WTC11 (cell line): Measurements from ENCODE around the gene DOCK8. TPM values are rescaled to one million over a fixed set of nuclear protein-coding genes. Genes with fewer than 3 reads are reported as not detected.

Source experiments
- ATAC-seq: fragments of 200-7000 bp; cut with Tn5 transposase; 2 replicates; pipeline ENCODE4 v1.10.0; 2021; ENCODE audit warnings: mild to moderate bottlenecking, moderate library complexity
- CTCF ChIA-PET: fragments of 300-600 bp; sonication (Branson Sonifier 250); formaldehyde crosslinking; loops from one replicate; lab custom pipeline; 2021; ENCODE audit warnings: antibody characterized with exemption; lab: Charles Lee
- POLR2A ChIA-PET: fragments of 350-600 bp; sonication (Branson Sonifier 250); formaldehyde crosslinking; loops from one replicate; lab custom pipeline; 2021; ENCODE audit warnings: antibody characterized with exemption; lab: Charles Lee
- DNase-seq: peaks from one replicate; pipeline ENCODE4 v3.0.0; 2021; ENCODE audit warnings: low spot score
- H3K27ac Mint-ChIP-seq: 2 replicates; pipeline ENCODE4 v1.8.0; 2021; ENCODE audit warnings: mixed read lengths
- H3K27me3 Mint-ChIP-seq: 2 replicates; pipeline ENCODE4 v1.8.0; 2021; ENCODE audit warnings: low read depth, mild to moderate bottlenecking, moderate library complexity, mixed read lengths
- H3K36me3 Mint-ChIP-seq: 2 replicates; pipeline ENCODE4 v1.8.0; 2021; ENCODE audit warnings: mixed read lengths
- H3K4me1 Mint-ChIP-seq: 2 replicates; pipeline ENCODE4 v1.8.0; 2022; ENCODE audit warnings: mixed read lengths
- H3K4me3 Mint-ChIP-seq: 2 replicates; pipeline ENCODE4 v1.8.0; 2021; ENCODE audit warnings: mild to moderate bottlenecking, moderate library complexity, mixed read lengths
- H3K9me3 Mint-ChIP-seq: 2 replicates; pipeline ENCODE4 v1.8.0; 2021; ENCODE audit warnings: mixed read lengths
- ATF1 ChIP-seq: sonication (generic); formaldehyde crosslinking; IDR thresholded peaks from 2 replicates; pipeline ENCODE4 v1.8.1; 2023; ENCODE audit warnings: mild to moderate bottlenecking, moderate library complexity, missing genetic modification reagents
- ATF2 ChIP-seq: sonication (generic); formaldehyde crosslinking; IDR thresholded peaks from 2 replicates; pipeline ENCODE4 v1.8.1; 2022; ENCODE audit warnings: low read depth, missing genetic modification reagents, borderline replicate concordance
- E2F1 ChIP-seq: sonication (generic); formaldehyde crosslinking; IDR thresholded peaks from 2 replicates; pipeline ENCODE4 v1.8.0; 2022; ENCODE audit warnings: mild to moderate bottlenecking, missing genetic modification reagents
- EMX1 ChIP-seq: fragments of 250-450 bp; sonication (Bioruptor Pico); IDR thresholded peaks from 2 replicates; pipeline ENCODE4 v1.8.0; 2021; ENCODE audit warnings: mild to moderate bottlenecking
- HMGA2 ChIP-seq: fragments of 250-450 bp; sonication (Bioruptor Pico); IDR thresholded peaks from 2 replicates; pipeline ENCODE4 v1.4.0; 2021; ENCODE audit warnings: mild to moderate bottlenecking, moderate library complexity
- IRF2 ChIP-seq: sonication (generic); formaldehyde crosslinking; IDR thresholded peaks from 2 replicates; pipeline ENCODE4 v1.8.0; 2022; ENCODE audit warnings: low read depth, missing genetic modification reagents, borderline replicate concordance
- JAZF1 ChIP-seq: fragments of 250-450 bp; sonication (Bioruptor Pico); IDR thresholded peaks from 2 replicates; pipeline ENCODE4 v1.9.0; 2021; ENCODE audit warnings: moderate library complexity, mild to moderate bottlenecking, inconsistent platforms
- MAX ChIP-seq: sonication (generic); formaldehyde crosslinking; IDR thresholded peaks from 2 replicates; pipeline ENCODE4 v1.8.0; 2022; ENCODE audit warnings: mild to moderate bottlenecking, missing genetic modification reagents
- OVOL2 ChIP-seq: fragments of 250-450 bp; sonication (Bioruptor Pico); IDR thresholded peaks from 2 replicates; pipeline ENCODE4 v1.9.0; 2021; ENCODE audit warnings: mild to moderate bottlenecking, borderline replicate concordance
- PREB ChIP-seq: sonication (generic); formaldehyde crosslinking; IDR thresholded peaks from 2 replicates; pipeline ENCODE4 v1.8.1; 2022; ENCODE audit warnings: mild to moderate bottlenecking, missing genetic modification reagents, moderate library complexity, borderline replicate concordance
- RORB ChIP-seq: fragments of 250-450 bp; sonication (Bioruptor Pico); IDR thresholded peaks from 2 replicates; pipeline ENCODE4 v1.9.0; 2021; ENCODE audit warnings: mild to moderate bottlenecking
- SOX15 ChIP-seq: fragments of 250-450 bp; sonication (Bioruptor Pico); IDR thresholded peaks from 2 replicates; pipeline ENCODE4 v1.9.0; 2021; ENCODE audit warnings: mild to moderate bottlenecking
- STAT6 ChIP-seq: sonication (generic); formaldehyde crosslinking; conservative IDR thresholded peaks from 2 replicates; pipeline ENCODE4 v1.8.1; 2023; ENCODE audit warnings: mild to moderate bottlenecking, low read depth, missing genetic modification reagents, moderate library complexity
- TCF7 ChIP-seq: sonication (generic); formaldehyde crosslinking; IDR thresholded peaks from 2 replicates; pipeline ENCODE4 v1.8.0; 2022; ENCODE audit warnings: mild to moderate bottlenecking, low read depth, missing genetic modification reagents, moderate library complexity
- ZBTB21 ChIP-seq: sonication (generic); formaldehyde crosslinking; IDR thresholded peaks from 2 replicates; pipeline ENCODE4 v1.8.1; 2023; ENCODE audit warnings: mild to moderate bottlenecking, missing genetic modification reagents, borderline replicate concordance
- ZNF219 ChIP-seq: sonication (generic); formaldehyde crosslinking; IDR thresholded peaks from 2 replicates; pipeline ENCODE4 v1.8.0; 2023; ENCODE audit warnings: missing genetic modification reagents, mild to moderate bottlenecking, borderline replicate concordance
- ZNF317 ChIP-seq: sonication (generic); formaldehyde crosslinking; IDR thresholded peaks from 2 replicates; pipeline ENCODE4 v1.8.1; 2023; ENCODE audit warnings: low read depth, mild to moderate bottlenecking, moderate library complexity, missing genetic modification reagents, borderline replicate concordance
- ZNF396 ChIP-seq: fragments of 250-450 bp; sonication (Bioruptor Pico); IDR thresholded peaks from 2 replicates; pipeline ENCODE4 v1.8.0; 2021; ENCODE audit warnings: mild to moderate bottlenecking, moderate library complexity, borderline replicate concordance
- ZNF425 ChIP-seq: fragments of 250-450 bp; sonication (Bioruptor Pico); conservative IDR thresholded peaks from 2 replicates; pipeline ENCODE4 v1.9.0; 2021; ENCODE audit warnings: mild to moderate bottlenecking
- ZSCAN18 ChIP-seq: fragments of 250-450 bp; sonication (Bioruptor Pico); IDR thresholded peaks from 2 replicates; pipeline ENCODE4 v2.1.2; 2022; ENCODE audit warnings: mild to moderate bottlenecking, moderate library complexity
- total RNA-seq: library from RNA; stranded (reverse); gene quantifications from 3 replicates; pipeline ENCODE4 v1.2.3, GENCODE V29; 2021

The DOCK8 gene
- total RNA-seq, 1 experiment from 2014 or later: 3.2 TPM

GRCh38 chr9:419571-420171 is 205.0 kb downstream of the DOCK8 start (continued):
- no peak for TF ChIP-seq ZSCAN18 (CRISPR knock-in tag)
- TF ChIP-seq STAT6 (CRISPR knock-in tag): no peak
- no peak for TF ChIP-seq OVOL2 (CRISPR knock-in tag)
- no peak for TF ChIP-seq E2F1 (CRISPR knock-in tag)
- TF ChIP-seq PREB: no peak
- no peak for TF ChIP-seq EMX1 (CRISPR knock-in tag)
- no peak for TF ChIP-seq HMGA2 (CRISPR knock-in tag)
- no peak for TF ChIP-seq SOX15 (CRISPR knock-in tag)

GRCh38 chr9:421896-422295 is 207.2 kb downstream of the DOCK8 start:
- ChIA-PET CTCF (no interaction called here), POLR2A (no interaction called here)
- no peaks in the 10 kb centered on the region for H3K27me3 Mint-ChIP-seq
- no peaks in the 10 kb centered on the region for H3K9me3 Mint-ChIP-seq
- DNase-seq: no peak
- ATAC-seq: no peak
- peaks cover 7% of the 10 kb centered on the region for H3K4me1 Mint-ChIP-seq
- no peak overlapping the region for H3K4me3 Mint-ChIP-seq
- TF ChIP-seq JAZF1 (CRISPR knock-in tag): no peak
- no peak for TF ChIP-seq ZNF396
- no peak for TF ChIP-seq ATF1
- no peak for TF ChIP-seq ZNF317
- TF ChIP-seq ATF2 (CRISPR knock-in tag): no peak
- TF ChIP-seq RORB (CRISPR knock-in tag): no peak
- TF ChIP-seq ZBTB21 (CRISPR knock-in tag): no peak
- TF ChIP-seq TCF7 (CRISPR knock-in tag): no peak
- TF ChIP-seq ZNF425 (CRISPR knock-in tag): no peak
- TF ChIP-seq IRF2 (CRISPR knock-in tag): no peak
- no peak for TF ChIP-seq ZNF219 (CRISPR knock-in tag)
- no peak for TF ChIP-seq MAX (CRISPR knock-in tag)
- TF ChIP-seq EMX1 (CRISPR knock-in tag): no peak
- no peak overlapping the region for H3K27ac Mint-ChIP-seq
- no peaks in the 10 kb centered on the region for H3K36me3 Mint-ChIP-seq
